ENCODE results near the gene SLC38A11.

SLC38A11 gene

DNA sequence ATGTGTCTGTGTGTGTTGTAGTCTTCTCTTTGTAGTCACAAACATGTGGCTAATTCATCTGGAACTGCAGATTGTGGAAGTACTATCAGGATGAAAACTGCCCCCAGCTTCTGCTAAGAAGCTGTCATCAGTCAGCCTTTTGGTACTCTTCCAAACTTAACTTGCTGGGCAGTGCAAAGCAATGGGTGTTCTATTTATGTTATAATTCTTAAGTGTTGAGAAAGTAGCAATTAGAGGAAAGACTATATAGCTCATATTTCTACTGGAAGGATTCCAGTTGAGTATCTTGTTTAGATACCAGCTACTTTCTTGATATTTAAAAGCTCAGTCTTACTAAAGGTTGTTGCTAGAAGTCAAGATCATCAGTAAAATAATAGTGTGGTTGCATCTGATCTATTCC, 52.1 kb downstream of the SLC38A11 start (continued):
- TF ChIP-seq ZNF274 (IDR thresholded peaks at IDR 0.05; ENCODE audit: low read length) (no peak), ZNF274 (tag by site-specific recombination; IDR thresholded peaks at IDR 0.05; ENCODE audit: borderline replicate concordance) (no peak), REPIN1 (tag by site-specific recombination; IDR thresholded peaks at IDR 0.05; ENCODE audit: low read depth) (no peak), ZNF146 (tag by site-specific recombination; IDR thresholded peaks at IDR 0.05) (no peak), ZNF843 (tag by site-specific recombination; IDR thresholded peaks at IDR 0.05) (peak; percentile 90), ZNF629 (tag by site-specific recombination; IDR thresholded peaks at IDR 0.05) (peak; percentile 46)
- TF ChIP-seq, protein P1, sequence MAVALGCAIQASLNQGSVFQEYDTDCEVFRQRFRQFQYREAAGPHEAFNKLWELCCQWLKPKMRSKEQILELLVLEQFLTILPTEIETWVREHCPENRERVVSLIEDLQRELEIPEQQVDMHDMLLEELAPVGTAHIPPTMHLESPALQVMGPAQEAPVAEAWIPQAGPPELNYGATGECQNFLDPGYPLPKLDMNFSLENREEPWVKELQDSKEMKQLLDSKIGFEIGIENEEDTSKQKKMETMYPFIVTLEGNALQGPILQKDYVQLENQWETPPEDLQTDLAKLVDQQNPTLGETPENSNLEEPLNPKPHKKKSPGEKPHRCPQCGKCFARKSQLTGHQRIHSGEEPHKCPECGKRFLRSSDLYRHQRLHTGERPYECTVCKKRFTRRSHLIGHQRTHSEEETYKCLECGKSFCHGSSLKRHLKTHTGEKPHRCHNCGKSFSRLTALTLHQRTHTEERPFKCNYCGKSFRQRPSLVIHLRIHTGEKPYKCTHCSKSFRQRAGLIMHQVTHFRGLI (tag by site-specific recombination; IDR thresholded peaks at IDR 0.05), result peak; percentile 33; the same call in 1 of the 2 replicates
- TF ChIP-seq, protein P2, sequence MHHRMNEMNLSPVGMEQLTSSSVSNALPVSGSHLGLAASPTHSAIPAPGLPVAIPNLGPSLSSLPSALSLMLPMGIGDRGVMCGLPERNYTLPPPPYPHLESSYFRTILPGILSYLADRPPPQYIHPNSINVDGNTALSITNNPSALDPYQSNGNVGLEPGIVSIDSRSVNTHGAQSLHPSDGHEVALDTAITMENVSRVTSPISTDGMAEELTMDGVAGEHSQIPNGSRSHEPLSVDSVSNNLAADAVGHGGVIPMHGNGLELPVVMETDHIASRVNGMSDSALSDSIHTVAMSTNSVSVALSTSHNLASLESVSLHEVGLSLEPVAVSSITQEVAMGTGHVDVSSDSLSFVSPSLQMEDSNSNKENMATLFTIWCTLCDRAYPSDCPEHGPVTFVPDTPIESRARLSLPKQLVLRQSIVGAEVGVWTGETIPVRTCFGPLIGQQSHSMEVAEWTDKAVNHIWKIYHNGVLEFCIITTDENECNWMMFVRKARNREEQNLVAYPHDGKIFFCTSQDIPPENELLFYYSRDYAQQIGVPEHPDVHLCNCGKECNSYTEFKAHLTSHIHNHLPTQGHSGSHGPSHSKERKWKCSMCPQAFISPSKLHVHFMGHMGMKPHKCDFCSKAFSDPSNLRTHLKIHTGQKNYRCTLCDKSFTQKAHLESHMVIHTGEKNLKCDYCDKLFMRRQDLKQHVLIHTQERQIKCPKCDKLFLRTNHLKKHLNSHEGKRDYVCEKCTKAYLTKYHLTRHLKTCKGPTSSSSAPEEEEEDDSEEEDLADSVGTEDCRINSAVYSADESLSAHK (tag by site-specific recombination; IDR thresholded peaks at IDR 0.05), result peak; percentile 51
- TF ChIP-seq, protein P3, sequence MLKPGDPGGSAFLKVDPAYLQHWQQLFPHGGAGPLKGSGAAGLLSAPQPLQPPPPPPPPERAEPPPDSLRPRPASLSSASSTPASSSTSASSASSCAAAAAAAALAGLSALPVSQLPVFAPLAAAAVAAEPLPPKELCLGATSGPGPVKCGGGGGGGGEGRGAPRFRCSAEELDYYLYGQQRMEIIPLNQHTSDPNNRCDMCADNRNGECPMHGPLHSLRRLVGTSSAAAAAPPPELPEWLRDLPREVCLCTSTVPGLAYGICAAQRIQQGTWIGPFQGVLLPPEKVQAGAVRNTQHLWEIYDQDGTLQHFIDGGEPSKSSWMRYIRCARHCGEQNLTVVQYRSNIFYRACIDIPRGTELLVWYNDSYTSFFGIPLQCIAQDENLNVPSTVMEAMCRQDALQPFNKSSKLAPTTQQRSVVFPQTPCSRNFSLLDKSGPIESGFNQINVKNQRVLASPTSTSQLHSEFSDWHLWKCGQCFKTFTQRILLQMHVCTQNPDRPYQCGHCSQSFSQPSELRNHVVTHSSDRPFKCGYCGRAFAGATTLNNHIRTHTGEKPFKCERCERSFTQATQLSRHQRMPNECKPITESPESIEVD (tag by site-specific recombination; IDR thresholded peaks at IDR 0.05), result peak; percentile 88

DNA sequence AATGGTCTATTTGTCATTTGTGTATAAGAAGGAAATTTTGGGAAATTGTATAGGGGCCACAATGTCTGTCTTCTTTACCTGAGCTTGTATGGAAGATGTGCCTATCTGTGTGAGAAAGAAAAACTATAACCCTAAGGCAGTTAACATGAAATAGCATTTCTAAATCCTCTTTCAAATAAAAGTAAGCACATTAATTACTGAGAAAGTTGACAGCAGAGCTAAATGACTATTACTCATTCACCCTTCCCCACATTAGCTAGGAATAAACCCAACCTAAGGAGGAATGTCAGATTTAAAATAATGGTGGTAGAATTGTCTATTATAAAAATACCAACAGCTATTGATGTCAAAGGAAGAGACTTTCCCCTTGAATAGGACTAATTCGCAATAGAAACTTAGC, 56.2 kb downstream of the SLC38A11 start:
- POLR2A ChIA-PET, result no interaction called here
- no peaks in the 10 kb centered on the region for H3K9me3 ChIP-seq (ENCODE audit: control insufficient read depth, insufficient read depth, low read depth, low read length)
- H3K27ac ChIP-seq (ENCODE audit: extremely low read depth, low read depth, low read length), result no peak overlapping the region
- no peaks in the 10 kb centered on the region for H3K36me3 ChIP-seq (ENCODE audit: control insufficient read depth in 2 of 2, insufficient read depth in 1 of 2, low read length in 2 of 2)
- no peak for TF ChIP-seq HOXD13 (CRISPR knock-in tag; IDR thresholded peaks at IDR 0.05; ENCODE audit: borderline replicate concordance)
- no peak for TF ChIP-seq ZNF585B (tag by site-specific recombination; IDR thresholded peaks at IDR 0.05)
- TF ChIP-seq ZNF561 (tag by site-specific recombination; IDR thresholded peaks at IDR 0.05; ENCODE audit: borderline replicate concordance), result no peak
- no peak for TF ChIP-seq ZBTB21 (tag by site-specific recombination; IDR thresholded peaks at IDR 0.05)
- TF ChIP-seq, protein P3 (tag by site-specific recombination; IDR thresholded peaks at IDR 0.05), result peak; percentile 8; the same call in 1 of the 2 replicates
- no peak for TF ChIP-seq RBAK (tag by site-specific recombination; IDR thresholded peaks at IDR 0.05)
- CTCF ChIA-PET, result no interaction called here
- H3K4me1 ChIP-seq (ENCODE audit: control insufficient read depth, insufficient read depth, low read length), result peaks cover 15% of the 10 kb centered on the region
- H3K4me3 ChIP-seq (ENCODE audit: low read depth, low read length), result no peak overlapping the region

DNA sequence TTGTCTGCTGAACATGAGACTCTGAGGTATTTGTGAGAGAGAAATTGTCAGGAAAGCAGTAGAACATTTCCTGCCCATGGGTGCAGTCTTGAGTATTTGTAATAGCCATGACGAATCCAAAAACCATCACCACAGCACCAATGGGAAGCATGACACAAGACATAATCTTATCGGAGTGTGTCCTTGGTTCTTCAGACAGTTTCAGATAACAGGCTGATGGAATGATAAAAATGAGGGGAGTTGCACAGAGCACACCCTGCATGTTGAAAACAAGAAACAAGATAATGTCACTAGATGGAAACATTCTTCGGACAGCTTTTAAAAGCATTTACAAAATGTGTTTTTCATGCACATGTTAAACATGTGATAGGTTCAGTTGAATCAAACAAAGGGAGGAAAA, 56.9 kb downstream of the SLC38A11 start:
- Histone ChIP-seq H3K9me3 (ENCODE audit: control insufficient read depth, insufficient read depth, low read depth, low read length) (no peaks in the 10 kb centered on the region), H3K27ac (ENCODE audit: extremely low read depth, low read depth, low read length) (no peak overlapping the region), H3K4me3 (ENCODE audit: low read depth, low read length) (no peak overlapping the region), H3K36me3 (ENCODE audit: control insufficient read depth in 2 of 2, insufficient read depth in 1 of 2, low read length in 2 of 2) (no peaks in the 10 kb centered on the region), H3K4me1 (ENCODE audit: control insufficient read depth, insufficient read depth, low read length) (peaks cover 12% of the 10 kb centered on the region)
- CTCF ChIA-PET, result no interaction called here
- POLR2A ChIA-PET, result no interaction called here
- TF ChIP-seq ZNF335 (tag by site-specific recombination; conservative IDR thresholded peaks at IDR 0.05) (no peak), ZNF561 (tag by site-specific recombination; IDR thresholded peaks at IDR 0.05; ENCODE audit: borderline replicate concordance) (no peak), SP7 (tag by site-specific recombination; IDR thresholded peaks at IDR 0.05) (no peak), ZNF830 (tag by site-specific recombination; IDR thresholded peaks at IDR 0.05; ENCODE audit: low read depth) (no peak), ZNF324 (tag by site-specific recombination; IDR thresholded peaks at IDR 0.05) (no peak), HOXA7 (CRISPR knock-in tag; IDR thresholded peaks at IDR 0.05; ENCODE audit: borderline replicate concordance) (no peak), ZNF37A (tag by site-specific recombination; IDR thresholded peaks at IDR 0.05) (no peak)
- TF ChIP-seq, protein P3 (tag by site-specific recombination; IDR thresholded peaks at IDR 0.05), result peak; percentile 43; the same call in 1 of the 2 replicates
- TF ChIP-seq, protein P4, sequence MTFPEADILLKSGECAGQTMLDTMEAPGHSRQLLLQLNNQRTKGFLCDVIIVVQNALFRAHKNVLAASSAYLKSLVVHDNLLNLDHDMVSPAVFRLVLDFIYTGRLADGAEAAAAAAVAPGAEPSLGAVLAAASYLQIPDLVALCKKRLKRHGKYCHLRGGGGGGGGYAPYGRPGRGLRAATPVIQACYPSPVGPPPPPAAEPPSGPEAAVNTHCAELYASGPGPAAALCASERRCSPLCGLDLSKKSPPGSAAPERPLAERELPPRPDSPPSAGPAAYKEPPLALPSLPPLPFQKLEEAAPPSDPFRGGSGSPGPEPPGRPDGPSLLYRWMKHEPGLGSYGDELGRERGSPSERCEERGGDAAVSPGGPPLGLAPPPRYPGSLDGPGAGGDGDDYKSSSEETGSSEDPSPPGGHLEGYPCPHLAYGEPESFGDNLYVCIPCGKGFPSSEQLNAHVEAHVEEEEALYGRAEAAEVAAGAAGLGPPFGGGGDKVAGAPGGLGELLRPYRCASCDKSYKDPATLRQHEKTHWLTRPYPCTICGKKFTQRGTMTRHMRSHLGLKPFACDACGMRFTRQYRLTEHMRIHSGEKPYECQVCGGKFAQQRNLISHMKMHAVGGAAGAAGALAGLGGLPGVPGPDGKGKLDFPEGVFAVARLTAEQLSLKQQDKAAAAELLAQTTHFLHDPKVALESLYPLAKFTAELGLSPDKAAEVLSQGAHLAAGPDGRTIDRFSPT (tag by site-specific recombination; IDR thresholded peaks at IDR 0.05), result no peak
